Ovary (tissue), 9 donors: ENCODE results near the gene SLC39A11. TPM values are rescaled to one million over a fixed set of nuclear protein-coding genes. Genes with fewer than 3 reads are reported as not detected.

ENCODE experiments used
- DNase-seq, 5 donors: peaks; one replicate each; pipeline ENCODE4 v3.0.0-alpha.2; 2019 to 2020
- H3K27ac ChIP-seq, 2 donors: fragments of 200-600 bp; one replicate each; pipeline versions ENCODE4 v1.5.1 to v1.8.0; 2019 to 2022
- H3K27me3 ChIP-seq: fragments of 200-600 bp; one replicate; pipeline ENCODE4 v1.8.0; 2022
- H3K36me3 ChIP-seq: fragments of 200-600 bp; sonication (generic); one replicate; pipeline ENCODE4 v1.5.1; 2019
- H3K4me1 ChIP-seq: one replicate; pipeline ENCODE4 v1.8.1; 2013; ENCODE audit warnings: mild to moderate bottlenecking, moderate library complexity; ENCODE audit not compliant: insufficient read depth
- H3K4me3 ChIP-seq: fragments of 200-600 bp; sonication (generic); one replicate; pipeline ENCODE4 v1.5.1; 2017
- H3K9me3 ChIP-seq, 2 donors: fragments of 200-600 bp in 1 of 2; sonication (generic) in 1 of 2; one replicate each; pipeline versions ENCODE4 v1.5.1 to v1.8.1; 2013 to 2019; ENCODE audit warnings: mild to moderate bottlenecking in 1 of 2, moderate library complexity in 1 of 2
- CTCF ChIP-seq, 3 donors: fragments of 450-650 bp in 2 of 3; fragments of 200-600 bp in 1 of 3; IDR thresholded peaks; one replicate each; pipeline versions ENCODE4 v1.5.1 to v1.8.0; 2016 to 2022; ENCODE audit warnings: antibody characterized with exemption in 3 of 3, mild to moderate bottlenecking in 1 of 3
- EP300 ChIP-seq: sonication (generic); formaldehyde crosslinking; IDR thresholded peaks from one replicate; pipeline ENCODE4 v1.6.1; 2017; ENCODE audit warnings: antibody characterized with exemption
- POLR2A ChIP-seq: fragments of 450-650 bp; IDR thresholded peaks from one replicate; pipeline ENCODE4 v1.6.1; 2017; ENCODE audit warnings: antibody characterized with exemption, mild to moderate bottlenecking, moderate library complexity
- WGBS, 3 donors: extraction: QIAGEN DNeasy Blood & Tissue Kit in 1 of 3; methylation state at CpG; one replicate each; pipeline versions ENCODE4 v1.1.5 to v1.1.7; 2013 to 2017; 5-methylcytosine and 5-hydroxymethylcytosine counted together
- intact Hi-C, 4 donors: fragments of 100-400 bp; cut with DNase I; formaldehyde crosslinking; loops; one replicate each; pipeline versions ENCODE4 v1.11.0 to v1.15.1; 2022 to 2023
- polyA plus RNA-seq, 2 donors: library from polyadenylated mRNA; stranded (reverse); fragments of 200-250 nt in 1 of 2; fragments of 350-450 nt in 1 of 2; fragmentation: Illumina TruSeq in 1 of 2; extraction: RNeasy Lipid Tissue Mini Kit (QIAGEN cat#74804) in 1 of 2; gene quantifications; one replicate each; pipeline ENCODE4 v1.2.3, GENCODE V29; 2013 to 2014
- total RNA-seq, 7 donors: library from RNA; depleted of rRNA in 2 of 7; stranded (reverse); fragments of >200 nt in 2 of 7; fragmentation: NEBNext Ultra II Directional in 3 of 7; extraction: Animal tissue kit (Norgen Biotek cat#: 25700) in 3 of 7; gene quantifications; one replicate each; pipeline versions ENCODE4 v1.1.0 to v1.2.4, GENCODE V29; 2016 to 2023
- donor health status: DM: no; HTN: no; CAD: no; lungs with moderate emphysema.
- donor health status: DM: no; HTN: no; CAD: no.
- donor health status: Bipolar disorder and iron deficiency.
- donor health status: DM: yes; HTN: yes; CAD: no.
- donor health status: DM: no; HTN: no; CAD: no.
- donor health status: DM: yes; HTN: yes; CAD: no.

Gene SLC39A11
- total and polyA plus RNA-seq, 9 donors, result 4.0 to 21.2 (median 10.1) TPM

- 74 to 79% (median 78%) methylated on average over 9 of the region's 9 CpGs for WGBS, 3 donors
- Histone ChIP-seq H3K27ac (no peak overlapping the region), H3K36me3 (no peaks in the 10 kb centered on the region), H3K4me1 (no peaks in the 10 kb centered on the region), H3K27me3 (no peaks in the 10 kb centered on the region), H3K9me3 (no peaks in the 10 kb centered on the region), H3K4me3 (no peak overlapping the region)
- no peak for DNase-seq
- TF ChIP-seq EP300 (no peak), POLR2A (no peak), CTCF (IDR thresholded peaks at IDR 0.05) (no peak)
- intact Hi-C loops, result no loop called here
Measured at GRCh38 chr17:72931163-72931562, 161.3 kb downstream of the SLC39A11 start.

GRCh38 chr17:72930031-72930430 lies 162.5 kb downstream of the SLC39A11 start:
- H3K27ac ChIP-seq, result no peak overlapping the region
- H3K36me3 ChIP-seq, result no peaks in the 10 kb centered on the region
- TF ChIP-seq POLR2A (no peak), EP300 (no peak), CTCF (IDR thresholded peaks at IDR 0.05) (no peak)
- no peak overlapping the region for H3K4me3 ChIP-seq
- no peak for DNase-seq
- no peaks in the 10 kb centered on the region for H3K9me3 ChIP-seq
- 72 to 79% (median 76%) methylated on average over 2 of the region's 2 CpGs for WGBS, 3 donors
- no peaks in the 10 kb centered on the region for H3K27me3 ChIP-seq
- intact Hi-C loops, result no loop called here
- no peaks in the 10 kb centered on the region for H3K4me1 ChIP-seq

GRCh38 chr17:72928454-72929136 lies 163.9 kb downstream of the SLC39A11 start:
- TF ChIP-seq EP300 (no peak), CTCF (IDR thresholded peaks at IDR 0.05) (no peak), POLR2A (no peak)
- intact Hi-C loops, result no loop called here
- no peaks in the 10 kb centered on the region for H3K36me3 ChIP-seq
- no peak overlapping the region for H3K27ac ChIP-seq
- 94 to 95% (median 94%) methylated on average over 7 of the region's 7 CpGs for WGBS, 3 donors
- H3K27me3 ChIP-seq, result no peaks in the 10 kb centered on the region
- no peaks in the 10 kb centered on the region for H3K9me3 ChIP-seq
- H3K4me3 ChIP-seq, result no peak overlapping the region
- no peak for DNase-seq
- no peaks in the 10 kb centered on the region for H3K4me1 ChIP-seq

- no peak overlapping the region for H3K4me3 ChIP-seq
- TF ChIP-seq EP300, result no peak
- no peak for TF ChIP-seq CTCF (IDR thresholded peaks at IDR 0.05)
- no peak for TF ChIP-seq POLR2A
- DNase-seq, result no peak
- H3K27me3 ChIP-seq, result no peaks in the 10 kb centered on the region
- no peaks in the 10 kb centered on the region for H3K9me3 ChIP-seq
- H3K4me1 ChIP-seq, result no peaks in the 10 kb centered on the region
- intact Hi-C loops, result no loop called here
- WGBS, 3 donors, result 0 to 8% (median 5%) methylated on average over 1 of the region's 1 CpG
- no peak overlapping the region for H3K27ac ChIP-seq
- H3K36me3 ChIP-seq, result no peaks in the 10 kb centered on the region
Measured at GRCh38 chr17:72927760-72928159, 164.7 kb downstream of the SLC39A11 start.
